ENCODE results near the gene C1orf122.

The C1orf122 gene

GRCh38 chr1:37792943-37793686 lies 14.5 kb upstream of the C1orf122 start:
- H3K27ac ChIP-seq, result peak overlapping the region; percentile 68

GRCh38 chr1:37793773-37794371 lies 13.7 kb upstream of the C1orf122 start, which contains the start of gene MANEAL:
Gene MANEAL, plus strand, starts transcription at chr1:37793847. Its CDS starts 336 bp downstream, at chr1:37794183.
- TF ChIP-seq CTCF (conservative IDR thresholded peaks at IDR 0.05) (no peak), ZFX (IDR thresholded peaks at IDR 0.05) (peak; percentile 91)
- peak within 1 kb of the TSS; percentile 68 for H3K27ac ChIP-seq

More at GRCh38 chr1:37792943-37793686, 14.5 kb upstream of the C1orf122 start:
- TF ChIP-seq CTCF (conservative IDR thresholded peaks at IDR 0.05), result no peak
- no peak for TF ChIP-seq ZFX (IDR thresholded peaks at IDR 0.05)

- TF ChIP-seq CTCF (conservative IDR thresholded peaks at IDR 0.05) (no peak), ZFX (IDR thresholded peaks at IDR 0.05) (no peak)
- peak overlapping the region; percentile 68 for H3K27ac ChIP-seq
These were observed 12.9 kb upstream of the C1orf122 start for GRCh38 chr1:37794372-37795339.

GRCh38 chr1:37795340-37796125 lies 12.1 kb upstream of the C1orf122 start:
- TF ChIP-seq CTCF (conservative IDR thresholded peaks at IDR 0.05) (no peak), ZFX (IDR thresholded peaks at IDR 0.05) (no peak)
- no peak overlapping the region for H3K27ac ChIP-seq

- no peak overlapping the region for H3K27ac ChIP-seq
- TF ChIP-seq CTCF (conservative IDR thresholded peaks at IDR 0.05) (no peak), ZFX (IDR thresholded peaks at IDR 0.05) (no peak)
These were observed 9.7 kb upstream of the C1orf122 start for GRCh38 chr1:37797750-37798345.

GRCh38 chr1:37802439-37802838 lies 5.2 kb upstream of the C1orf122 start:
- TF ChIP-seq CTCF (conservative IDR thresholded peaks at IDR 0.05) (no peak), ZFX (IDR thresholded peaks at IDR 0.05) (no peak)
- H3K27ac ChIP-seq, result no peak overlapping the region
